ENCODE measurements around the gene SOX12.

DNA sequence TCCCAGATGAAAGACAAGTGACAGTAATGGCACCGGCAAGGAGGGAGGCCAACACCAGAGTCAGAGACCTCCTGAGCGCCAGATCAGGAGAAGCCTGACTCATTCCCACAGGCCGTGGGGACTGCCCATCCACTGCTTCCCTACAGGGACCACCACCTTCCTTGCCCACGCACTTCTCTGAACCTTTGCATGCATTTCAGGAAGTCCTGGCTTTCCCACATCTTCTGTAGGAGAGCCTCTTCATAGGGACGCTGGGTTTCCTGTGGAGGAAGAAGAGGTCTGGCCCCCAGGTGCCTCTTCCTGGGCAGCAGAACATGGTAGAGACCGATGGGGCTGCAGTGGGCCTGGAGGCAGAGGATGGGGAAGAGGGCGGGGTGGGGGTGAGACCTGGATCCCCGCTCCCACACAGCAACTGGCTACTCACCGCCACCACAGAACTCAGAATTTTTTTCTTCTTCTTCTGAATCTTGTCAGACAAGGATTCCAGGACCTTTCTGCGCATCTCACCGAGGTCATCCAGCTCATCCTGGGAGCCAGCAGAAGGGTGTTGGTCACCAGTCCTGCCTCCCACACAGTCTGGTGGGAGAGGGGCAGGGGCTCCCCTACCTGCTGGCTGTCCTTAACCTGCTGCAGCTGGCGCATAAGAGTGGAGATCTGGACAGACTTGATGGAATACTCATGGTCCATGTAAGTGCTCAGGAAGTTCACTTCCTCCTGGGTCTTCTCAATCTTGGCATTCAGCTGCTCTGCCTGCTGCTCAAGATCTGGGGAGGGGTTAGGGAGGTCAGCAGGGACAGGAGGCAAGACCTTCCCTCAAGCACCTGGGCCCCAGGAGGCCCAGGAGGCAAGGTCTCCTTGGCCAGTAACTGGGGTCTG is 48.5 kb upstream of the SOX12 start:
- no peak for TF ChIP-seq POLR2A (IDR thresholded peaks at IDR 0.05)
- TF ChIP-seq, protein P1, sequence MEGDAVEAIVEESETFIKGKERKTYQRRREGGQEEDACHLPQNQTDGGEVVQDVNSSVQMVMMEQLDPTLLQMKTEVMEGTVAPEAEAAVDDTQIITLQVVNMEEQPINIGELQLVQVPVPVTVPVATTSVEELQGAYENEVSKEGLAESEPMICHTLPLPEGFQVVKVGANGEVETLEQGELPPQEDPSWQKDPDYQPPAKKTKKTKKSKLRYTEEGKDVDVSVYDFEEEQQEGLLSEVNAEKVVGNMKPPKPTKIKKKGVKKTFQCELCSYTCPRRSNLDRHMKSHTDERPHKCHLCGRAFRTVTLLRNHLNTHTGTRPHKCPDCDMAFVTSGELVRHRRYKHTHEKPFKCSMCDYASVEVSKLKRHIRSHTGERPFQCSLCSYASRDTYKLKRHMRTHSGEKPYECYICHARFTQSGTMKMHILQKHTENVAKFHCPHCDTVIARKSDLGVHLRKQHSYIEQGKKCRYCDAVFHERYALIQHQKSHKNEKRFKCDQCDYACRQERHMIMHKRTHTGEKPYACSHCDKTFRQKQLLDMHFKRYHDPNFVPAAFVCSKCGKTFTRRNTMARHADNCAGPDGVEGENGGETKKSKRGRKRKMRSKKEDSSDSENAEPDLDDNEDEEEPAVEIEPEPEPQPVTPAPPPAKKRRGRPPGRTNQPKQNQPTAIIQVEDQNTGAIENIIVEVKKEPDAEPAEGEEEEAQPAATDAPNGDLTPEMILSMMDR (IDR thresholded peaks at IDR 0.05 in 8 of 11, conservative IDR thresholded peaks at IDR 0.05 in 3 of 11) = no peak

All from spleen (tissue), 7 donors.